Measurements from ENCODE around the gene CFAP161. TPM values are rescaled to one million over a fixed set of nuclear protein-coding genes. Genes with fewer than 3 reads are reported as not detected.

Gene CFAP161
- total and polyA plus RNA-seq, 9 donors: 0.15 to 6.0 (median 0.58) TPM; not detected in 1

DNA sequence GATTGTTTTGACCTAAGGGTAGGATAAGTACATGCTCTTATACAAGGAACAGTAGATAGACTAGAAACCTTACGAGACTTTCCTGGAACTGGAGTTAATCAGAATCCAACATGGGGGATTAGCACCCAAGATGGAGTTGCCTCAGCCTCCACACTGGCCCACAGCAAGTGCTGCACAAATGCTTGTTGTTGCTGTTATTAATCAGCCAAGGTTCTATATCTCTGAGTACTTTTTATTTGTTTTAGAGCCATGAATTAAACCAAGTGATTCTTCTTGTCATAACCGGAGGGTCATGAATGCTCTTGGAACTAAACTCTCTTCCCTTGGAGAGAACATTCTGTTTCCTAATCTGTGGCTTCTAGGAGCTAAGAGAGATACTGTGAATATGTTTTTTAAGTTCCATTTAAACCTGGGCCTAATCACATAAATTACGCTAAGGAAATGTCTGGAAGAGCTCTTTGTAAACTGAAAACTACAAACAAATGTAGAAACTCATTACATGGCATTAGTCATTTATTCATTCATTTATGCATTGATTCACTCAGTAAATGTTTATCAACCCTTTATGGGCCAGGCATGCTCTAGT lies 56.9 kb downstream of the CFAP161 start:
- H3K27me3 ChIP-seq: no peaks in the 10 kb centered on the region
- H3K36me3 ChIP-seq: no peaks in the 10 kb centered on the region
- H3K27ac ChIP-seq: peak overlapping the region in 1 of 2 donors; percentile 10
- H3K4me3 ChIP-seq: no peak overlapping the region
- no peaks in the 10 kb centered on the region for H3K9me3 ChIP-seq
- intact Hi-C loops (cut with DNase I): loop anchor here in 1 of 4 donors (10.0 kb wide), 1 partner anchor 64 kb away; no protein-coding TSS in a partner anchor
- DNase-seq: no peak
- peaks cover 8% of the 10 kb centered on the region for H3K4me1 ChIP-seq (ENCODE audit: insufficient read depth)
- TF ChIP-seq, protein P1, sequence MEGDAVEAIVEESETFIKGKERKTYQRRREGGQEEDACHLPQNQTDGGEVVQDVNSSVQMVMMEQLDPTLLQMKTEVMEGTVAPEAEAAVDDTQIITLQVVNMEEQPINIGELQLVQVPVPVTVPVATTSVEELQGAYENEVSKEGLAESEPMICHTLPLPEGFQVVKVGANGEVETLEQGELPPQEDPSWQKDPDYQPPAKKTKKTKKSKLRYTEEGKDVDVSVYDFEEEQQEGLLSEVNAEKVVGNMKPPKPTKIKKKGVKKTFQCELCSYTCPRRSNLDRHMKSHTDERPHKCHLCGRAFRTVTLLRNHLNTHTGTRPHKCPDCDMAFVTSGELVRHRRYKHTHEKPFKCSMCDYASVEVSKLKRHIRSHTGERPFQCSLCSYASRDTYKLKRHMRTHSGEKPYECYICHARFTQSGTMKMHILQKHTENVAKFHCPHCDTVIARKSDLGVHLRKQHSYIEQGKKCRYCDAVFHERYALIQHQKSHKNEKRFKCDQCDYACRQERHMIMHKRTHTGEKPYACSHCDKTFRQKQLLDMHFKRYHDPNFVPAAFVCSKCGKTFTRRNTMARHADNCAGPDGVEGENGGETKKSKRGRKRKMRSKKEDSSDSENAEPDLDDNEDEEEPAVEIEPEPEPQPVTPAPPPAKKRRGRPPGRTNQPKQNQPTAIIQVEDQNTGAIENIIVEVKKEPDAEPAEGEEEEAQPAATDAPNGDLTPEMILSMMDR (IDR thresholded peaks at IDR 0.05): no peak
- TF ChIP-seq EP300 (IDR thresholded peaks at IDR 0.05) (no peak), POLR2A (IDR thresholded peaks at IDR 0.05) (no peak)
- 25 to 32% (median 27%) methylated on average over 3 of the region's 3 CpGs for WGBS, 3 donors

DNA sequence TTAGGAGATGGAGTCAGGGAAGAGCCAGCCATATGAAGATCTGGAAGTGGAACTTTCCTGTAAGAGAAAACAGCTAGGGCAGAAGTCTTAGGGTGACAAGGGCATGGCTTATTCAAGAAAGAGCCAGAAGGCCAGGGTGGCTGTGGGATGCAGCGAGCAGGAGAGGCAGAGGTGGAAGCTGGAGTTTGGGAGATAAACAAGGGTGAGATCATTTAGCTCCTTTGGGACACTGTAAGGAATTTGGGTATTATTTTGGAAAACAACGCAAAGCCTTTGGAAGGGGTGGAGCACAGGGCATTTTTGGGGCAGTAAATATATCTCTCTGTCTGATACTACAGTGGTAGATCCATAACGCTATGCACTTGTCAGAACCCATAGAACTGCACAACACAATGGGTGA lies 57.6 kb downstream of the CFAP161 start:
- TF ChIP-seq, protein P1 (IDR thresholded peaks at IDR 0.05): no peak
- TF ChIP-seq POLR2A (IDR thresholded peaks at IDR 0.05) (no peak), EP300 (IDR thresholded peaks at IDR 0.05) (no peak)
- intact Hi-C loops (cut with DNase I): loop anchor here in 1 of 4 donors (10.0 kb wide), 1 partner anchor 63 kb away; no protein-coding TSS in a partner anchor

DNA sequence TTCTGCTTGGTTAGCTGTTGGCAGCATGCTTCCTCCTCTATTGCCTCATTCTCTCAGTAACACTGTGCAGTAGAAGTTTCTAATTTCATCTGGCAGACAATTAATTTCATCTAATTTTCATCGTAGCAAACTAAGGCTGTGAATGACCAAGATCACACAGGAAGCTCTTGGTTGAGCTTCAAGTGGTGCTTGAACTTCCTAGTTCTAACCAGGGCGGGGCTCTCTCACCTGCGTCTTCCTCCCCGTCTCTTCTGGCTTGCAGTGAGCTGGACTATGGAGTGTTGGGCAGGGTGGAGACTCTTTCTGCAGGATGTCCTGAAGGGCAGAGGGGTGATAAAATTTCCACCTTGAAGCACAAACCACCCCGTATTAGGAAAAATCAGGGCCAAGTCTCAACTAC lies 60.7 kb downstream of the CFAP161 start:
- peaks cover 6% of the 10 kb centered on the region for H3K4me1 ChIP-seq (ENCODE audit: insufficient read depth)
- H3K4me3 ChIP-seq: no peak overlapping the region
- intact Hi-C loops (cut with DNase I): loop anchor here in 1 of 4 donors (10.0 kb wide), 1 partner anchor 60 kb away; no protein-coding TSS in a partner anchor
- no peaks in the 10 kb centered on the region for H3K9me3 ChIP-seq
- TF ChIP-seq, protein P1 (IDR thresholded peaks at IDR 0.05): no peak
- TF ChIP-seq EP300 (IDR thresholded peaks at IDR 0.05) (no peak), POLR2A (IDR thresholded peaks at IDR 0.05) (no peak)
- WGBS, 3 donors: 83 to 91% (median 89%) methylated on average over 5 of the region's 5 CpGs
- no peaks in the 10 kb centered on the region for H3K27me3 ChIP-seq
- no peak overlapping the region for H3K27ac ChIP-seq
- no peaks in the 10 kb centered on the region for H3K36me3 ChIP-seq
- no peak for DNase-seq

More for the DNA sequence above, 57.6 kb downstream of the CFAP161 start:
- peaks cover 8% of the 10 kb centered on the region for H3K4me1 ChIP-seq (ENCODE audit: insufficient read depth)
- H3K36me3 ChIP-seq: no peaks in the 10 kb centered on the region
- no peak for DNase-seq
- H3K27ac ChIP-seq: no peak overlapping the region
- WGBS, 3 donors: 72 to 92% (median 88%) methylated on average over 3 of the region's 3 CpGs
- no peak overlapping the region for H3K4me3 ChIP-seq
- H3K27me3 ChIP-seq: no peaks in the 10 kb centered on the region
- H3K9me3 ChIP-seq: no peaks in the 10 kb centered on the region

DNA sequence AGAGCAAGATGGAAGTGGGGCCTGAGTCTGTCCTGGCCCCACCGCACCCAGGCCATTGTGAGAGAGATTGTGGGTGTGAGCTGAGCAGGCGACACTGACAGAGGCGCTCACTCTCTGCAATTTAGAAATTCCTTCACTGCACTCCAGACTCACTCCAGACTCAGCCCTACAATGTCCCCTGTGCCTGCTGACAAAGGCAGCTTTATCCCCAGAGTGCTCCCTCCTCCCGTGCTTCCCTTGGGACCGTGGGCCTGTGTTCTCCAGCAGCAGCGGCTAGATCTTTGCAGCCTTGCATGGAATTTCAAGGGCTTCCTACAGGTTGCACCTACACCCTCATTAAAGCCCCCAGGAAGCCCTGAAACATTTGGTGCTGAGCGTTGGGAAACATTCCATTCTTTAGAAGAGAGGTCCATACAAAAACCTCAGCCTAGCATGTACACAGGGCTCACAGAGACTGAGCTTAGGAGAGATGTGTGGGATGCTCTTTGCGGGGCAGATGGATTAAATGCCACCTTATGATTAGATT lies 61.3 kb downstream of the CFAP161 start:
- intact Hi-C loops (cut with DNase I): loop anchor here in 1 of 4 donors (10.0 kb wide), 1 partner anchor 59 kb away; no protein-coding TSS in a partner anchor
- no peaks in the 10 kb centered on the region for H3K4me1 ChIP-seq (ENCODE audit: insufficient read depth)
- H3K36me3 ChIP-seq: no peaks in the 10 kb centered on the region
- TF ChIP-seq EP300 (IDR thresholded peaks at IDR 0.05): no peak
- TF ChIP-seq POLR2A (IDR thresholded peaks at IDR 0.05): no peak
- TF ChIP-seq, protein P1 (IDR thresholded peaks at IDR 0.05): no peak
- DNase-seq: no peak
- no peak overlapping the region for H3K27ac ChIP-seq
- H3K9me3 ChIP-seq: no peaks in the 10 kb centered on the region
- no peak overlapping the region for H3K4me3 ChIP-seq
- no peaks in the 10 kb centered on the region for H3K27me3 ChIP-seq
- WGBS, 3 donors: 82 to 85% (median 83%) methylated on average over 8 of the region's 8 CpGs

Data from ovary (tissue), 9 donors.